HG02938 (cell line): ENCODE data around the gene DLX4.

Source experiments
- ATAC-seq: cut with Tn5 transposase; IDR thresholded peaks from one replicate; pipeline ENCODE4 v1.9.1; 2021; ENCODE audit warnings: mild to moderate bottlenecking, moderate library complexity; ENCODE audit not compliant: unreplicated experiment

DLX4 gene

DNA sequence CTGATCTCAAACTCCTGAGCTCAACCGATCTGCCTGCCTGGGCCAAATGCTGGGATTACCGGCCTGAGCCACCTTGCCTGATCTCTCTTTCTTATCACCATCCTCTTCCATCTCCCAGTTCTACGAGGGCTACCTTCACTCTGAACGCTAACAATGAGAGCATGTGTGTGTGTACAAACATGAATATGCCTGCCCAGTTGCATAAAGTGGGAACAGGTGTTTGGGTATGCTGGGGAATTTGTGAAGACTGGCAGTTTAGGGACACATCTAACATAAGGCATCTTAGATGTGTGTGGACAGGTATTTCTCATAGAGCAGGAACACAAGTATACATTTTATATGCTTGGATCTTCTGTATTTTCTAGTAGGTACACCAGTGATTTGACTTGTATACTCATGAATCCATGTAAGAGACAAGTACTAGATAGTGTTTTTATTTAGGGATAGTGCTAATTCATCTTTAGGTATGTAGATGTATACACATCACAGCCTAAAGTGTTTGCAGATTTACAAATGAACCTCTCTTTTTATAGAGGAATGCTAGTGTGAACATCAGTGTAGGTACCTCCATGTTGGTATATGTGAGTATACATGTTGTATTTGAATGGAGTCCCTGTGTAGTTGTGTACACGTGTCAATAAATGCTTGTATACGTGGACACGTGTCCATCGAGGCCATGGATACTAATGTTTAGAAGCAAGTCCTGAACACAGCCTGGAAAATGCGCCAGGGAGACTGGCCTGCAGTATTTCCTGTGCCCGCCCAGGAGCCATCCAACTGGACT, 1.2 kb upstream of the DLX4 start:
- no peak for ATAC-seq

DNA sequence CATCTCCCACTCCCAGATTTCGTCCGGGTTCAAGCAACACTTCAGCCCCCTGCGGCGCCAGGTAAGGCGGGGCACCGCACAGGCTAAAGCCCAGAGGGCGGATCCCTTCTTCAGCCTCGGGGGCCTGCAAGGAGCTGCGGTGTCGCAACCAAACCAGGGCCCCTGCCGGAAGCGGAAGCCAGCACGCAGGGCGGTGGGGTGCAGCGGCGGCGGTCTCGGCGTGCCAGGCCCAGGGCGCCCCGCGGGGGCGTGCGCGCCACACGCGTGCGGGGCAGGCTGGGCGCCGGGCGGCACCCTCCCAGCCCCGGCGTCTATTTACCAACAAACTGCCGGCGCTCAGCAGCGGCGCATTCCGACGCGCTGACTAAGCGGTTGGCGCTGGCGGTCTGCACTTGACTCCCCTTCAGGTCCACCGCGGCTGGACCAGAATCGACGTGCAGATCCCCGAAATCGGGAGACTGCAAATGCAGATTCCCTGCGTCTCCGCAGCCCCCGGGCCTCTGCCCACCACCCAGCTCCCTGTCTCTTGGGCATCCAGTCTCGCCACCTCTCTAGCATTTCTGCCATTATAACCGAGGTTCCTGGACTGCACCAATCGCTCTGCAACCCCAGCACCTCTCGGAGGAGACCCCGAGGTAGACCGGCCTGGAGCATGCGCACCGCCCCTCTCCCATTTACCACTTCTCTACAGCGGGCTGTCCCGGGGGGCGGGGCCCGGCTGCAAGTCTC, 421 bp upstream of the DLX4 start:
- ATAC-seq: no peak

DNA sequence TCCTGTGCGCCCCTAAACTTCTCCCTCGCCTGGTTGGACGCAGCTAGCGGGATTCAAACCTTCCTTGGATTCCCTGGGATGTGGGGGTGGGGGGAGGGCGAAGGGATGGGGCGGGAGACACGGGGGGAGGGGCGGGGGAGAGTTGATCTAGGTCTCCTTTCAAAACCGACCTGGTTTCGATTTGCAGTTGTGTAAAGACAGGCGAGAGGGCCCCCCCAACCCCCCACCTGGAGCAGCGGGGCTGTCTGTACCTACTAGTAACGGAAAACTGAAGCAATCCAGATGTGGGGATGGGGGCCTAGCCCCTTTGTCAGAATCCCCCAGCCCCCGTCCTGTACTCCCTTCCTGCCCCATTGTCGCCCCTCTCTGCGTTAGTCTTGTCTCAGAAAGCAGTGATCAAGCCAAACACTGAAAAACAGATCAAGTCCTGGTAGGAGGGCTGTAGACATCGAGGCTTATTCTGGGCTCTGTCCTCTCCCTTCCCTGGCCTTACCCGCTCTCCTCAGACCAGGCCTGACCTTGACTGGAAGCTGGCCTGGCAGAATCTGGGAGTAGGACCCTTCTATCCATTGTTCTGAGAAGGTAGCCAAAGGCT, 902 bp downstream of the DLX4 start:
- no peak for ATAC-seq

DNA sequence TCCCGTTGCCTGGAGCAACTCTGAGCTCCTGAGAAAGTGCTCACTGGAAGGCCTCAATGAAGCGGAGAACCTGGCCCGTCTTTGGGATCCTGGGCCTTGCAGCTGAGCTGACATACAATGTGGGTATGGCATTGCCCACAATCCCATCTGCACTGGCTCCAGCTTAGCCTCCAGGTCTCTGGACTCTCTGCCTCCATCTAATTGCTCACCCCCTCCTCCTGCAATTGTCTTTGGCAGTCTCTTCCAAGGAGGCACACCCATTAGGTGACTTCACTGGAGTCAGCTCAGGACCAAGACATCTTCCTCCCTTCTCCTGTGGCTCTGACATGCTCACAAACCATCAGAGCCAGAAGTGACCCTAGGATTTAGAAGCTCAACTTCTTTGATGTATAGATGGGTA, 1.5 kb downstream of the DLX4 start:
- no peak for ATAC-seq

DNA sequence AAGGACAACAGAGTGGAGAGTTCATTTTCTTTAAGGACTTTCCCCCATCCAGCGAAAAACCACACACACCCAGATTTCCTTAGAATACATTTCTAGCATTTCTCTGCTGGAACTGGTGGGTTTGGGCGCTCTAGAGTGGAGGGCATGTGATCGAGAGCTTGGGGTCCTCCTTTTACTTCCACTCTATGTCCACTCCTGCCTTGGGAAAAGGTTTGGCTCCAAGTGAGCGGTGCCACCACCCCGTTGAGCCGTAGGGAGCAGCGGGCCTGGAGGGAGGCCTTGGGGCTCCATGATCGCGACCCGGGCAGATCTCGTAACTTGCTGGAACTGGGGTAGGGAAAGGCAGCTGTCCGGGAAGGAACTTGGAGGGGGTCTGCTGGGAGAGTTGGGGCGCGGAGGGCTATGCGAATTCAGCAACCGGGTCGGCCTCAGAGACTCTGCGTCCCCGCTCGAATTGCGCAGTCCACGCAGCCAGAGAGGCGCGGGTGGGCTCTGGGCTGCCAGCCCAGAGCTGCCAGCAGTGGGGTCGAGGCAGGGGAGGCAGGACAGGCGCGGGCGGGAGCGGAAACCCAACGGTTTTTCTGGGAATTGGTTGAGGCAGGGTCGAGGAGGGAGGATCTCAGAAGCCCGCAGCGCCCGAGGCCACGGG, 2.3 kb downstream of the DLX4 start:
- ATAC-seq: no peak

DNA sequence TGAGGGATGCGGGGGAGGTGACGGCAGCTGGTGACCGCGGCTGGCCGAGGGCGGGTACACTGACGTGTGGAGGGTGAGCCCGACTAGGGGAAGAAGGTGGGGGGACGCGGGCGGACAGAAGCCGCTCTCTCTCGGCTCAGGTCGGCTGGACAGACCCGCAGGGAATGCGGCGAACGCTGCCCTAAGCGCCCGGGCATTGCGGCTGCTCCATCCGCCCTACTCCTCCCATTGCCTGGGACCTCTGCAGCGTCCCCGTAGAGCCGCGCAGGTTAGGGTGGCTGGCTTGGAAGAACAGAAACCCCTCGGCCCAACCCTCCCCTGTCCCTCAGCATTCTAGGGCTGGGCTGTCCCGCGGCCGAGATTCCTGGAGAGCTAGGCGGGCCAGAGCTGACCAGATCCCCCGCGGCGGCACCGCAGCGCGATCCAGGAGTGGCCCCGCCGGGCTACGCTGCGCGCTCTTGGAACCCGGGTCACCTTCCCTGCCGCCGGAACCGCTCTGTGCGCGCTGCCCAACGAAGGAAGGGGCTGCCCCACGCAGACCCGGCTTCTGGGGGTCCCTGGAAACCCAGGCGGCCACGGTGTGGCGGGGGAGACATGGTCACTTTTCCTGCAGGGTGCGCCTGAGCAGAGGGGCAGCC, 3.0 kb downstream of the DLX4 start:
- ATAC-seq: no peak

DNA sequence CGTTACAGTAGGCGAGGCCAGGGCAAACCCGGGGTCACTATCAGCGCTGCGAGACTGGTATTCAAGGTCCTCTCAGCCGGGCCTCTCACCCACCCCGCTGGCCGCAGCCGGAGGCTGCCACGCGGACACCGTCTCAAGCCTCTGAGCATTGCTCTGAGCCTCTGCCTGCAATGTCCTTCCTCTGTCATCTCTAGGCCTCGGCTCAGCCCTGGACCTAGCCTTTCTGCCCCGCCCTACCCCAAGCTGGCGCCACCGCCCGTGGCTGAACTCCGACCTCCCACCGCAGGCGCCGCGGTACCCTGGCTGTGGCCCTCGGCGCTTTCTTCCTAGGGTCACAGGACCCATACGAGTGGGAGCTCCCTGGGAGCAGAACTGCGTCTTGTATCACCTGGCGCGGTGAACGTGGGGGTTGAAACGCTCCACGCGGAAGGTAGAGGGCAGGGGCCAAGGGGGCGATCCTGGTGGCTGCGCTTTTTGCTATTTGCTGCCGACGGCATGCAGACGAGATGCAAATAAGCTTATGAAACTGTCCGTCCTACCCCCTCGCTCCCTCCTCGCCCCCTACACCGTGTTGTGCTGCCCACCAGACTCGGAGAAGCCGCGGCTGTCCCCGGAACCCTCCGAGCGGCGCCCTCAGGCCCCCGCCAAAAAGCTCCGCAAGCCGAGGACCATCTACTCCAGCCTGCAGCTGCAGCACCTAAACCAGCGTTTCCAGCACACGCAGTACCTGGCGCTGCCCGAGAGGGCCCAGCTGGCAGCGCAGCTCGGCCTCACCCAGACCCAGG, 3.7 kb downstream of the DLX4 start:
- no peak for ATAC-seq

DNA sequence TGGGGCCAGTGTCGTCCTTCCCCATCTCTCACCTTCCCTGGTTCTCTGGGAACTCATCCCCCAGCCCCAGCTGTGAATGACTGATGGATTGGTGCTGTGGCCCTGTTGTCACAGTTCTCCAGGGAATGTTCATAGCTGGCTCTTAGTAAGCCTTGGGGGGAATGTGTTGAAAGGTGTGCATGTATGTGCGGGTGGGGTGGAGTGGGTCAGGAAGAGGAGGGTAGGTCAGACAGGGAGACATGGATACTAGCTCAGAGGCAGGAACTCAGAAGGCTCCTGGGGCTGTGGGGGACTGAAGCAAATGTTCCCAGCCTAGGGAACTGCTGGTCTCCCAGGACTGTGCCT, 4.3 kb downstream of the DLX4 start:
- ATAC-seq: no peak

DNA sequence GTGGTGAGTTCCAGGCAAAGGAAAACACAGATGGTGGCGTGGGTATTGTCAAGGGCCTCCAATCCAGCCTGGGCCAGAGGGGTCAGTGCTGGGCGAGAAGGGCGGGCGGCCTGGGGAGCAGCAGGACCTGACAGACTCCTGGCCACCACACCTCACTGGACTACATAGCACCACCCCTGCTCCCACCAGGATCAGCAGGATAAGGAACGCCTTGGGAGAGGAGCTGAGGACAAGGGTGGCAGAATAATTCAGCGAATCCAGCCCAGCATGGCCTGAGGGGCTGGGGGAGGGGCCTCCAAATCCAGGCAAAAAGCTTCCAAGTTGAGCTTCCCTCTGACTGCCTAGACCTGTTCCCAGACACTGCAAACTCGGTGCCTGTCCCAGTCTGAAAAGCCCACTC, 6.5 kb downstream of the DLX4 start:
- ATAC-seq: no peak

DNA sequence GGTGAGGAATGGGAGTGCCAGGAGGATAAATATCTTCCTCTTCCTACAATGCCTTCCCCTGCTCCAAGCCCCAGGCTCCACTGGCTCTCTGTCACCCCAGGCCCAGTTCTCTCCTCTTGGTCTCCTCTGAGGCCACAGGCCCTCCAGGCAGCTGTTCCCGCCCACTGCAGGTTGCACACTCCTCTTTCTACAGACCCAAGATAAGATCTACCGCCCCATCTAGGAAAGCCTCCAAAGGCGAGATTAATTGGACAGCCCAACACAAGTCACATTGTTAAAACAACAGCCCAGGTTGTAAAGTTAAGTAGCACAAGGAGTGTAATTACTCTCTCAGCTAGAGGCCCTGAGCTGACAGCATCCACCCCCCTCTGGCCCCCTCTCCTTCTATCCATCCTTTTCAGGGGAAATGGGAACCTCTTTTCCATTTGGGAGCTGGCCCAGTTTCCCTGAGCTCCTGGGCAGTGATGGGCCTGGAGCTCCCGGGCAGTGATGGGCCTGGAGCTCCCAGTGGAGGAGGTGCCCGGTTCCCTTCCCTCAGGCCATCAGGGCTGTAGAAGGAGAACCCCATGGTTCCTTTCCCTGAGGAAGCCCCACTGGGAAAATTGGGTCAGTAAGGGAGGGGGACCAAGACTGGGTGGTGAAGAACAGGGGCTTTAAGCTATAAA, 7.3 kb downstream of the DLX4 start:
- ATAC-seq: no peak

DNA sequence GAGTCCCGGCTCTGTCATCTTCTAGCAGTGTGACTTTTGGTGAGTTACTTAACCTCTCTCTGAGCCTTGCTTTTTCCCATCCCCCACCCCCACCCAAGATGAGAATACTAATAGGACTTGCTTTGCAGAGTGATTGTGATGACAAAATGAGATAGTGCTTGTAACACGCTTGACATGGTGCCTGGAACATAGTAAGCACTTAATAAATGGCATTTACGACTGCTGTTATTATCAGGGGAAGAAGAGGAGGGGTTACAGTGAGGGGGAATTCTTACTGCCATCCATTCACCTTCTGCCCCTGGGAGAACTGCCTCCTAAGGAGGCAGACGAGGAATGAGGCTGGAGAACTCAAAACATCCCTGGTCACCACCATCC, 7.8 kb downstream of the DLX4 start:
- ATAC-seq: no peak

DNA sequence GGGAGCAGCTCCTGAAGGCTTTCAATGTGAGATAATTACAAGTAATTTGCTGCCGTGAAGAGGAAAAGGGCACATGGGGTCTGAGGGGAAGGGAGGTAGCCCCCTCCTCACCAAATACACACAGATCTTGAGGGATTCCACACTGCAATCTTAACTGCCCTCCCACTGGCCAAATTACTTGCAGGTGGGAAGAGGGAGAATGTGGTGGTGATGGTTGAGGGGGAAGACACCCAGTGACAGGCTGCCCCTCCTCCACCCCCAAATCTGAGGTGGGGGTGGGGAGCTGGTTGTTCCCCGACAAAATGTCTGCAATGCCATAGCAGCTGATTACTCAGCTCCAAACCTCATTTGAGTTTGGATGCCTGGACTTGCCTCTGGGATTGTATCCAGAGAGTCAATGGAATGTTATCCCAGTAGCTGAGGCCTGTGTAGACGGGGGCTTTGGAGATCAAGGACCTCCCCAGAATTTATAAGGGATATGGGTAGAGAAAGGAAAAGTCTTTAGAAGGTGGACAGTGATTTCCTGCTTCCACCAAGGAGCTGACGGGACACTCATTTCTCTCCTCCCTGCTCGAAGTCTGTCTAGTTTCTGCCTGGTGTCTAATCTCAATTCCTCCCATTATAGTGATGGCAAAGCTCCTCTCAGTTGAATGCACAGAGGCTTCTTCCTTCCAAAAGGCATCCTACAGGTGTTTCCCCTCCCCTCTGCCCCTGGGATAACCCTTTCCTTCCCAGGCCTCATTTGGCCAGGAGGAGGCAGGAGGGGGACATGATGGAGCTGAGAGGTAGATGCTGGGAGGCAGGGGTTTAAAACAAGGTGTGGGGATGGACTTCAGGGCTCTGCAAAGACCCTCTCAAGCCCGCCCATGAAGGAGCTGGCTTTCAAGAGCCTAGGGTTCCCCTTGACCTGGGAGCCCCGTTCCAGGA, 8.7 kb downstream of the DLX4 start:
- ATAC-seq: no peak

DNA sequence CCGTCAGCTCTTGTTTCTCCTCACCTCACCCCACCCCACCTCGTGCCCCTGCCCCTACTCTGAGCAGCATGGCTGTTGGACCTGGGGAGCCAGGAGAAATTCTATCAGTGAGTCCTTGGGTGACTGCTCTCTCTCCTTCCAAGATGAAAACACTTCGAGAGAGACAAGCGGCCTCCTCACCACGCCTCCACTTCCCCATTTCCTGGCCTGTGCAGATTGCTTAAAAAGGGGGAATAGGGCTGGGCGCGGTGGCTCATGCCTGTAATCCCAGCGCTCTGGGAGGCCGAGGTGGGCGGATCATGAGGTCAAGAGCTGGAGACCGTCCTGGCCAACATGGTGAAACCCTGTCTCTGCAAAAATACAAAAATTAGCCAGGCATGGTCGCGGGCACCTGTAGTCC, 9.5 kb downstream of the DLX4 start:
- ATAC-seq: no peak

DNA sequence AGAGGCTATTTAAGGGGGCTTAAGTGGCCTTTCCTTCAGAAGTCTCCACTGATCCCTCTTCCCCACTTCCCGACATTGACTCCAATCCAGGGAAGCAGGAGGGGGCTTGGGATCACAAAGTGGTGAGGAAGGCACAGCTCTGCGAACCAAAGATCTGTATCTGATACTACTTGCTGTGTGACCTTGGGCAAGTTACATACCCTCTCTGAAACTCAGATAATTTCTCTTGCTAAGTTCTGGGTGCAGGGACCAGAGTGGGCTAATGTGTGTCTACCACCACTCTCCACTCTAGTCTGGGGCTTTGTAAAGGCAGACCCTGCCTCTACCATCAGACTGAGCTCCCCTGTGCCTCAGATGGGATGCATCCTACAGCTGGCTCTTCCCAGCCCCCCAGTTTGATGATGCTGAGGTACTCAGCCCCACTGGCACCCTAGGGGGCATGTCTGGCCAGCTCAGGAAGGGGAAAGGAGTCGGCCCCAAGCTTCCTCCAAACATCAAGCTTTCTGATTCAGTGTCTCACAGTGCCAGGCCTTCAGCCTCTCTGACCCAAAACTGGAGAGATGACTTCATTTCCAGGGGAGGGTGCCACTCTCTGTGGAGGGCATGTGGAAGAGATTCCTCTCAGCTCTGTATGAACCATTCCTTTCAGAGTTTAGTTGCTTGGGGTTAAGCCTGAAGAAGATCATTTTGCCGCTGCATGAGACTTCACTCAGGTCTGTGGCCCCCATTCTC, 10.9 kb downstream of the DLX4 start:
- ATAC-seq: no peak

DNA sequence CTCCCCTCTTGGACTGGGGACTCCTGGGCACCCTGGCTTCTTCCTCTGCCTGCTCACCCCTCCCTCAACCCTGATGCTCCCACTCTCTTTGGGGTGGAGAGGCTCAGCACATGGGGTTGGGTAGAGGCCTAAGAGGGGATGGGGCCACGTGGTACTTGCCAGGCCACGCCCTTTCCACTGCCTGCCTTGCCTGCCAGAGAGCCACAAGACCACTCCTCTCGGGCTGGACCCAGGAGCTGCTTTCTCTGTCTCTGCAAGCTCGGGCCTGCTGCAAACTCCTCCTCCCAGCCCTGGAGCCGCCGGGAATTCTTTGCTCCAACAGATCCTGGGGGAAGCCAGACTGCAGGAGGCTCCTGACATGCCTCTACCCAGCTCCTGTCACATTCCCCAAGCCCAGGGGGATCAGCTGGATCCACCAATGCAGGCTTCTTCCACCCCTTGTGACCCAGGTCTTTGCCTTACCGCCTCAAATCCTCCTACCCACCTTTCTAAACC, 11.8 kb downstream of the DLX4 start:
- ATAC-seq: no peak

DNA sequence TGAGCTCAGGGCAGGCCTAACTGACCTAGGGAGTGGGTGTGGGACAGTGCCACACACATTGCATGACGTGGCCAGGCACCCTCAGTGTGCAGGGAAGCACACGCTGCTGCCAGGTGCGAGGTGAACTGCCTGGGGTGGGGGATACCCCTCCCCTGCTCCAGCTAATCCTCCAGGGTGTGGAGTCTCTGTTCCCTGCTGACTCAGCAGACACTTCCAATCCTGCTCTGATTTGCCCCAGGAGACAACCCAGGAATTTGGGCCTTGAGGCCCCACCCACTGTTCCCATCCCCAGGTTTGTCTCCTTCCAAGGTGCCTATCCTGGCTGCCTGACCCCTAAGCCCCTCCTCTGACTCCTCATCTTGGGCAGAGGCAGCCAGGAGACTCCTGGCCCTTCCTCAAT, 15.3 kb downstream of the DLX4 start:
- ATAC-seq: no peak

DNA sequence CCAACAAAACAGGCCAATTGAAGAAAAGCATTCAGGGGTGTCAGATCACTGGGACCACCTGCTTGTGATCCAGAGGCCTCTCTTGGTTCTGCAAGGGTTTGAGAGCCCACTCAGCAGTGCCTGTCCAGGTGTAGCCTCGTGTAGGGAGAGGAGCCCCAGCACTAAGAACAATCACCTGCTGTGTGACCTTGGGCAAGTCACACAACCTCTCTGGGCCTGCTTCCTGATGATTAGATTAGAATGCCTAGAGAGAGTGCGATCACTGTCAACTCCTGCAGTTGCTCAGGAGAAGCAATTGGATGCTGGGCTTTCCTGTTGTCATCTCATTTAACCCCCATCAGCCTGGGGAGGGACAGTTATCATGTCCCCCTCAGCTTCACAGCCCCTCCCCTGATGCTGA, 15.8 kb downstream of the DLX4 start:
- ATAC-seq: no peak

DNA sequence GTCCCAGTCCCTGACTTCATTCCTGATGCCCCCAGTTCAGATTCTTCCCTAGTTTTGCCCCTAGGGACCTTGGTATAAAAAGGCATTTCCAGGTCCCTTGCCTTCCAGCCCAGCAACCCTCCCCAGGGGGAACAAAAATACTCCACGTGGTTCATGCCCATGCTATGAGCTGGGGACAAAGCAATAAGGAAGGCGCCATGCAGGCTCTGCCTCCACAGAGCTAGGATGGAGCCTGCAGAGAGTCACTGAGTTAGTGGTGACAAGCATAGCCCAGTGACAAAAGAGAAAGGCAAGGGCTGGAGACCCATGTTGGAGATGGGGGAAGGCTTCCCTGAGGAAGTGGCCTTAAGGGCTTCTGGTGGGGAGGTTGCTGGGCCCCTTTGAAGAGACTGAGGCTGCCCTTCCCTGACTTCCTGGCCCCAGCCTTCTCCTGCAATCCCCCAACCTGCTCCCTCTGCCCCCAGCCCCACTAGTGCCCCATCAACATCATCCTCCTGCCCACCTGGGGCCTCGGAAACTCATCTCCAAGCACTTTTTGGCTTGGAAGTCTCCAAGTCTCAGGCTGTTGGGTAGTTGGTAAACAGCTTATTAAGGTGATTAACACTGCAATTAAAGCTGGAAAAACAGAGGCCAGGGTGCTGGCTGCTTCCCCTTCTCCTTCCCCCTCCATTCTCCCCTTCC, 16.5 kb downstream of the DLX4 start:
- ATAC-seq: no peak
